Keratinocyte (primary cell): Measurements from ENCODE around the gene OR8B4.

Experiments
- EZH2 ChIP-seq: IDR thresholded peaks from one replicate; pipeline ENCODE4 v1.6.1; 2012; ENCODE audit warnings: inconsistent platforms, mild to moderate bottlenecking, low read length, moderate library complexity
- TF ChIP-seq, protein P1 (sequence below), 3 experiments: IDR thresholded peaks in 1 of 3; conservative IDR thresholded peaks in 1 of 3; optimal IDR thresholded peaks in 1 of 3; 2 replicates in 2 of 3; 3 replicates in 1 of 3; pipeline versions ENCODE3 to v1.5.1; 2011; ENCODE audit warnings: low read length in 3 of 3, mild to moderate bottlenecking in 3 of 3, moderate library complexity in 2 of 3, control low read depth in 1 of 3, inconsistent platforms in 1 of 3; ENCODE audit not compliant: insufficient read depth in 2 of 3; ENCODE audit errors: extremely low read depth in 1 of 3

DNA sequence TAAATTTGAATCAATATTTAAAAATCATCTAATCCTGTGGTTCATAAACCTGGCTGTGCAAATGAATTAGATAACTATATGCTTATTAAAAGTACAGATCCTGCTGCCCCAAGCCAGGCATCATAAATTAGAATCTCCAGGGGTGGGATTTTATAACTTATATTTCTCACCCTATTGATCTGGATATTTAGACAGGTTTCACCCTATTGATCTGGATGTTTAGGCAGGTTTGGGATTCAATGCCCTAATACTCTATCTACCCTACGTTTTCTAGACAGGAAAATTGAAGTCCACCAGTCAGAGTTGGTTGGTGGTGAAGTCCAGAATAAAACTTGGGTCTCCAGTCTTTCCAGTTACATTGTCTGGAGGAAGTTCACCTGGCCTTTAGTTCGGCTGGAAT is 18.2 kb upstream of the OR8B4 start:
- no peak for TF ChIP-seq EZH2
- TF ChIP-seq, protein P1, sequence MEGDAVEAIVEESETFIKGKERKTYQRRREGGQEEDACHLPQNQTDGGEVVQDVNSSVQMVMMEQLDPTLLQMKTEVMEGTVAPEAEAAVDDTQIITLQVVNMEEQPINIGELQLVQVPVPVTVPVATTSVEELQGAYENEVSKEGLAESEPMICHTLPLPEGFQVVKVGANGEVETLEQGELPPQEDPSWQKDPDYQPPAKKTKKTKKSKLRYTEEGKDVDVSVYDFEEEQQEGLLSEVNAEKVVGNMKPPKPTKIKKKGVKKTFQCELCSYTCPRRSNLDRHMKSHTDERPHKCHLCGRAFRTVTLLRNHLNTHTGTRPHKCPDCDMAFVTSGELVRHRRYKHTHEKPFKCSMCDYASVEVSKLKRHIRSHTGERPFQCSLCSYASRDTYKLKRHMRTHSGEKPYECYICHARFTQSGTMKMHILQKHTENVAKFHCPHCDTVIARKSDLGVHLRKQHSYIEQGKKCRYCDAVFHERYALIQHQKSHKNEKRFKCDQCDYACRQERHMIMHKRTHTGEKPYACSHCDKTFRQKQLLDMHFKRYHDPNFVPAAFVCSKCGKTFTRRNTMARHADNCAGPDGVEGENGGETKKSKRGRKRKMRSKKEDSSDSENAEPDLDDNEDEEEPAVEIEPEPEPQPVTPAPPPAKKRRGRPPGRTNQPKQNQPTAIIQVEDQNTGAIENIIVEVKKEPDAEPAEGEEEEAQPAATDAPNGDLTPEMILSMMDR (optimal IDR thresholded peaks at IDR 0.05 in 1 of 3, IDR thresholded peaks at IDR 0.05 in 1 of 3, conservative IDR thresholded peaks at IDR 0.05 in 1 of 3; ENCODE audit: extremely low read depth in 1 of 3, insufficient read depth in 2 of 3, low read length in 3 of 3): no peak
